Body of pancreas (tissue), 4 donors: ENCODE results near the gene ARGLU1. TPM values are rescaled to one million over a fixed set of nuclear protein-coding genes. Genes with fewer than 3 reads are reported as not detected.

Experiments
- ATAC-seq: fragments of 150-250 bp; one replicate; pipeline ENCODE4 v1.9.1; 2016
- DNase-seq, 4 donors: peaks; one replicate each; pipeline ENCODE4 v3.0.0-alpha.2; 2019
- H3K27ac ChIP-seq, 4 donors: fragments of 200-600 bp; sonication (generic); 1 replicate in 3 of 4; 2 replicates in 1 of 4; pipeline versions ENCODE4 v1.5.1 to v1.6.1; 2016 to 2019; ENCODE audit warnings: mild to moderate bottlenecking in 1 of 4, mixed read lengths in 1 of 4, moderate library complexity in 1 of 4
- H3K27me3 ChIP-seq, 2 donors: fragments of 200-600 bp; sonication (generic); one replicate each; pipeline ENCODE4 v1.6.0; 2016; ENCODE audit warnings: mild to moderate bottlenecking in 1 of 2
- H3K36me3 ChIP-seq, 2 donors: fragments of 200-600 bp; sonication (generic); replicated peaks in 1 of 2; 2 replicates each; pipeline ENCODE4 v1.5.1; 2016; ENCODE audit warnings: low read depth in 2 of 2; ENCODE audit not compliant: insufficient read depth in 1 of 2
- H3K4me1 ChIP-seq: fragments of 200-600 bp; sonication (generic); one replicate; pipeline ENCODE4 v1.6.0; 2016
- H3K4me3 ChIP-seq, 2 donors: fragments of 200-600 bp; sonication (generic); 1 replicate in 1 of 2; 2 replicates in 1 of 2; pipeline ENCODE4 v1.5.1; 2016 to 2019
- H3K9me3 ChIP-seq, 3 donors: fragments of 200-600 bp; sonication (generic); 1 replicate in 2 of 3; 2 replicates in 1 of 3; pipeline ENCODE4 v1.5.1; 2016
- POLR2A ChIP-seq, 3 donors: fragments of 450-650 bp; IDR thresholded peaks; one replicate each; pipeline ENCODE4 v1.6.1; 2016; ENCODE audit warnings: antibody characterized with exemption in 3 of 3, mild to moderate bottlenecking in 2 of 3
- WGBS, 2 donors: methylation state at CpG; one replicate each; pipeline ENCODE4 v1.1.5; 2017; 5-methylcytosine and 5-hydroxymethylcytosine counted together
- intact Hi-C: fragments of 100-400 bp; cut with DNase I; formaldehyde crosslinking; loops from one replicate; pipeline ENCODE4 v1.15.1; 2023
- total RNA-seq, 2 donors: library from RNA; depleted of rRNA; stranded (reverse); fragments of >200 nt; gene quantifications; one replicate each; pipeline ENCODE4 v1.1.0, GENCODE V29; 2016
- TF ChIP-seq, protein P1 (sequence below), 7 experiments: fragments of 450-650 bp in 4 of 7; fragments of 200-600 bp in 3 of 7; sonication (generic) in 3 of 7; IDR thresholded peaks; one replicate each; pipeline ENCODE4 v1.5.1; 2016 to 2019; ENCODE audit warnings: antibody characterized with exemption in 7 of 7

The ARGLU1 gene
- total RNA-seq, 2 donors from 2014 or later = 76.8 to 86.9 TPM

GRCh38 chr13:106588367-106588766, 20.4 kb upstream of the ARGLU1 start:
- H3K27ac ChIP-seq = no peak overlapping the region
- no peaks in the 10 kb centered on the region for H3K36me3 ChIP-seq
- intact Hi-C loops = no loop called here
- TF ChIP-seq, protein P1, sequence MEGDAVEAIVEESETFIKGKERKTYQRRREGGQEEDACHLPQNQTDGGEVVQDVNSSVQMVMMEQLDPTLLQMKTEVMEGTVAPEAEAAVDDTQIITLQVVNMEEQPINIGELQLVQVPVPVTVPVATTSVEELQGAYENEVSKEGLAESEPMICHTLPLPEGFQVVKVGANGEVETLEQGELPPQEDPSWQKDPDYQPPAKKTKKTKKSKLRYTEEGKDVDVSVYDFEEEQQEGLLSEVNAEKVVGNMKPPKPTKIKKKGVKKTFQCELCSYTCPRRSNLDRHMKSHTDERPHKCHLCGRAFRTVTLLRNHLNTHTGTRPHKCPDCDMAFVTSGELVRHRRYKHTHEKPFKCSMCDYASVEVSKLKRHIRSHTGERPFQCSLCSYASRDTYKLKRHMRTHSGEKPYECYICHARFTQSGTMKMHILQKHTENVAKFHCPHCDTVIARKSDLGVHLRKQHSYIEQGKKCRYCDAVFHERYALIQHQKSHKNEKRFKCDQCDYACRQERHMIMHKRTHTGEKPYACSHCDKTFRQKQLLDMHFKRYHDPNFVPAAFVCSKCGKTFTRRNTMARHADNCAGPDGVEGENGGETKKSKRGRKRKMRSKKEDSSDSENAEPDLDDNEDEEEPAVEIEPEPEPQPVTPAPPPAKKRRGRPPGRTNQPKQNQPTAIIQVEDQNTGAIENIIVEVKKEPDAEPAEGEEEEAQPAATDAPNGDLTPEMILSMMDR (IDR thresholded peaks at IDR 0.05) = no peak
- TF ChIP-seq POLR2A (IDR thresholded peaks at IDR 0.05) = no peak
- WGBS, 2 donors = 78 to 80% methylated on average over 4 of the region's 4 CpGs
- no peaks in the 10 kb centered on the region for H3K27me3 ChIP-seq
- no peak overlapping the region for H3K4me3 ChIP-seq
- H3K4me1 ChIP-seq = no peaks in the 10 kb centered on the region
- DNase-seq (no peak), ATAC-seq (no peak)
- H3K9me3 ChIP-seq = no peaks in the 10 kb centered on the region

DNA sequence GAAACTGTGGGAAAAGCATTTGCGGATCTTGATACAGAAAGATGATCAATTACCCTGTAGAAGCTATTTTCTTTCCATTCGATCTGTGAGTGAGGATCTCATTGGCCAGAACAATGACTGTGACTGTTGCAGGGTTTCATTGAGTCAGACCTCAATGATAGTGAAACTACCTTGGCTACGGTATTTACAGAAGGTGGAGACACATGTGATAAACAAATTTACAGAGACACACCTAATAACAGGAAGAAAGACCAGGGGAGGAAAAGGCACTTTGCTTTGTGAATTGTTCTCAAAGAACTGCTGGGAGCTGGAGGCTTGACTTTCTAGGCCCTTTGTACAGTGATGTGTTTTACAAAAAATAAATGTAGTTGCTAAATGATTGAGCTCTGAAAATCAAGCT, 19.9 kb upstream of the ARGLU1 start:
- DNase-seq (no peak), ATAC-seq (no peak)
- no peak for TF ChIP-seq POLR2A (IDR thresholded peaks at IDR 0.05)
- TF ChIP-seq, protein P1 (IDR thresholded peaks at IDR 0.05) = no peak
- 62 to 72% methylated on average over 3 of the region's 3 CpGs for WGBS, 2 donors
- Histone ChIP-seq H3K4me1 (no peaks in the 10 kb centered on the region), H3K4me3 (no peak overlapping the region), H3K27me3 (no peaks in the 10 kb centered on the region), H3K9me3 (no peaks in the 10 kb centered on the region), H3K27ac (no peak overlapping the region), H3K36me3 (no peaks in the 10 kb centered on the region)
- intact Hi-C loops = no loop called here

DNA sequence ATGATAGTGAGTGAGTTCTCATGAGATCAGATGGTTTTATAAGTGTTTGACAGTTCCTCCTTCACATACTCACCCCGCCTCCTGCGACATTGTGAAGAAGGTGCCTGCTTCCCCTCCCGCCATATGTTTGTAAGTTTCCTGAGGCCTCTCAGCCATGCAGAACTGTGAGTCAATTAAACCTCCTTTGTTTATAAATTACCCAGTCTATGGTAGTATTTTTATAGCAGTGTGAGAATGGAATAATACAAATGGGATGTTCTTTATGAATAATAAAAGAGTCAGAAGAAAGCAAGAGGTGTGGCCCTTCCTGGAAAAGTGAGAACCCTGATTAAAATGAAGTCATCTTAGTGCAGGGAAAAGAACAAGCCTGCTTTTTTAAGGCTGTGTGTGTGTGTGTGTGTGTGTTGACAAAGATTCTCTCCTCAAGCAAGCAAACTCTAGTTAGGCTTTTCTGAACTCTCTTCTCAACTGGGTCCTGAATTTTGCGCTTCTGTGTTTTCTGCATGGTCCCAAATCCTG, 18.8 kb upstream of the ARGLU1 start:
- intact Hi-C loops = no loop called here
- H3K27ac ChIP-seq = no peak overlapping the region
- WGBS, 2 donors = 72 to 97% methylated on average over 3 to 4 of the region's 4 CpGs

GRCh38 chr13:106581225-106581624, 13.3 kb upstream of the ARGLU1 start:
- TF ChIP-seq, protein P1 (IDR thresholded peaks at IDR 0.05) = no peak
- no peak for TF ChIP-seq POLR2A (IDR thresholded peaks at IDR 0.05)
- ATAC-seq (no peak), DNase-seq (no peak)
- H3K27me3 ChIP-seq = no peaks in the 10 kb centered on the region
- H3K4me1 ChIP-seq = no peaks in the 10 kb centered on the region
- H3K9me3 ChIP-seq = no peaks in the 10 kb centered on the region
- no peak overlapping the region for H3K4me3 ChIP-seq
- WGBS, 2 donors = 36% methylated on average over 4 of the region's 4 CpGs
- H3K27ac ChIP-seq = no peak overlapping the region
- H3K36me3 ChIP-seq = no peaks in the 10 kb centered on the region
- intact Hi-C loops = no loop called here

More for the DNA sequence above, 18.8 kb upstream of the ARGLU1 start:
- Histone ChIP-seq H3K27me3 (no peaks in the 10 kb centered on the region), H3K4me3 (no peak overlapping the region), H3K9me3 (no peaks in the 10 kb centered on the region), H3K36me3 (no peaks in the 10 kb centered on the region), H3K4me1 (no peaks in the 10 kb centered on the region)
- no peak for ATAC-seq
- TF ChIP-seq POLR2A (IDR thresholded peaks at IDR 0.05) = no peak
- TF ChIP-seq, protein P1 (IDR thresholded peaks at IDR 0.05) = no peak
- no peak for DNase-seq

- Histone ChIP-seq H3K27me3 (no peaks in the 10 kb centered on the region), H3K9me3 (no peaks in the 10 kb centered on the region), H3K27ac (no peak overlapping the region), H3K4me3 (no peak overlapping the region), H3K4me1 (no peaks in the 10 kb centered on the region), H3K36me3 (no peaks in the 10 kb centered on the region)
- DNase-seq (no peak), ATAC-seq (no peak)
- intact Hi-C loops = no loop called here
- TF ChIP-seq, protein P1 (IDR thresholded peaks at IDR 0.05) = no peak
- TF ChIP-seq POLR2A (IDR thresholded peaks at IDR 0.05) = no peak
Measured at GRCh38 chr13:106575896-106576295, 8.0 kb upstream of the ARGLU1 start.
